ENCODE data around the gene LEPROT.

LEPROT gene

GRCh38 chr1:65477414-65478378 lies 57.2 kb downstream of the LEPROT start:
- no peak for DNase-seq (ENCODE audit: low read depth, low spot score)

GRCh38 chr1:65478379-65479026 lies 58.0 kb downstream of the LEPROT start:
- DNase-seq (ENCODE audit: low read depth, low spot score) = no peak

- DNase-seq (ENCODE audit: low read depth, low spot score) = no peak
These were observed 59.2 kb downstream of the LEPROT start for GRCh38 chr1:65479554-65480204.

GRCh38 chr1:65480684-65481405 lies 60.4 kb downstream of the LEPROT start:
- DNase-seq (ENCODE audit: low read depth, low spot score) = no peak

GRCh38 chr1:65483993-65484754 lies 63.7 kb downstream of the LEPROT start:
- no peak for DNase-seq (ENCODE audit: low read depth, low spot score)

Data from activated CD4-positive, CD25-positive, alpha-beta regulatory T cell treated with anti-CD3 and anti-CD28 coated beads, Interleukin-2, amount 50 U/mL, for 16 hours (primary cell).